HG03342 (cell line): ENCODE measurements around the gene CHRND.

Source experiments
- ATAC-seq: cut with Tn5 transposase; IDR thresholded peaks from one replicate; pipeline ENCODE4 v1.9.1; 2021; ENCODE audit warnings: mild to moderate bottlenecking, moderate library complexity; ENCODE audit not compliant: unreplicated experiment

Gene CHRND

DNA sequence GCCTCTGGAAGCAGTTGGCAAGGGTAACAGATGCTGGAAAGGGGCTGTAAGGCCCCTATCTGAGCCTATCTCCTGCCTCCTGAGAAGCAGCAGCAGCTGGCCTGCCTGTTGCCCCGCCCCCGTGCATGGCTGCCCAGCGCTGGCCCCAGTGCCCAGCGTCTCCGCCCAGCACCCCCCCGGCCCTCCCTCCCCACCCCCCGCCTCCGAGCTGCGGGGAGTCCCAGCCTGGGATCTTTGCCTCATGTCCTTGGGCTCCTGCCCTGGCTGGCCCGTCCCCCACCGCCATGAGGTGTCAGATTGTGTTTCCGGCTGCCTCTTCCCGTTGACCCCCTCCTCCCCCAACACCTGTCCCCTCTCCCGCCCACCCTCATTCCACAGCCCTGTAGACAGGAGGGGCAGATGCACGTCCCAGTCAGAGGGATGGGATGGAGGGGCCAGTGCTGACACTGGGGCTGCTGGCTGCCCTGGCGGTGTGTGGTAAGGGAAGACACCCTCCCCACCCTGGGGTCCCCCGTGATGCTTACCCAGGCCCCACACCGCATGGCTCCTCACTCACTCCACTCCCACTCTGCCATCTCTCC is at the start of gene CHRND:
CHRND (plus strand) TSS at position 370 of the 581 bp plus-strand sequence; CDS start at position 426, 56 bp downstream.
- ATAC-seq = no peak

- ATAC-seq = no peak
These were observed 49.2 kb upstream of the CHRND start for GRCh38 chr2:232476791-232477190.

GRCh38 chr2:232477751-232478510 is 48.0 kb upstream of the CHRND start:
- ATAC-seq = no peak

DNA sequence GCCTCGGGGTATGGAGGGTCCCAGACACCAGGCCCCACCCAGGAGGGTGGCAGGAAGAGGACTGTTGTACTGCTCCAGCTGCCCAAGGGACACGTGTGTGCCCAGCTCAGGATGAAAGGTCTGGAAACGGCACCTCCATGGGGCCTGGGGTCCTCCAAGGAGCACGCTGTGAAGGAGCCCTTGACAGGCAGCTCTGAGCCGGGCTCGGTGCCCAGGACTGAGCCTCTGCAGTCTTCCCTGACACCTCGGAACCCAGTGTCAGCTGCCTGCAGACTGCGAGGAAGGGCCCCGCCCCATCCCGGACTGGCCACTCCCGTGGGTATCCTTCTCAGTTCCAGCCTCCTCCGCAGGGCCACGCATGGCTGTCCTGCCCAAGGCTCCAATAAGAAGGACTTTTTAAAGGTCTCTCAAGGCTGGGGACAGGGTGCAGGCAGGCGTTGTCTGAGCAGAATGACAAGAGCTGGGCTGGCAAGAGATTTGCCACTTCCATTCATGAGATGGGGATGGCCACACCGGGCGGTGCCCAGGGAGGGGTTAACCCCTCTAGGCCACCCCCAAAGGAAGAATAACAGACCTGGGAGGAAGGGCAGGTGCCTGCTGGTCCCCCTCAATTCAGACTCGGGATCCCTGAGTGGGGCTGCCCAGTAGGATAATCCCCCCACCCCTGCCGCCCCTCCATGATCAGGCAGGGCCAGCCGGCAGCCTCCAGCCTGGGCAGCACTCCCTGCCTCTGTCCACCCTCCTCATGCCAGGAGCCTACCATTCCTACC is 47.2 kb upstream of the CHRND start:
- ATAC-seq = no peak

DNA sequence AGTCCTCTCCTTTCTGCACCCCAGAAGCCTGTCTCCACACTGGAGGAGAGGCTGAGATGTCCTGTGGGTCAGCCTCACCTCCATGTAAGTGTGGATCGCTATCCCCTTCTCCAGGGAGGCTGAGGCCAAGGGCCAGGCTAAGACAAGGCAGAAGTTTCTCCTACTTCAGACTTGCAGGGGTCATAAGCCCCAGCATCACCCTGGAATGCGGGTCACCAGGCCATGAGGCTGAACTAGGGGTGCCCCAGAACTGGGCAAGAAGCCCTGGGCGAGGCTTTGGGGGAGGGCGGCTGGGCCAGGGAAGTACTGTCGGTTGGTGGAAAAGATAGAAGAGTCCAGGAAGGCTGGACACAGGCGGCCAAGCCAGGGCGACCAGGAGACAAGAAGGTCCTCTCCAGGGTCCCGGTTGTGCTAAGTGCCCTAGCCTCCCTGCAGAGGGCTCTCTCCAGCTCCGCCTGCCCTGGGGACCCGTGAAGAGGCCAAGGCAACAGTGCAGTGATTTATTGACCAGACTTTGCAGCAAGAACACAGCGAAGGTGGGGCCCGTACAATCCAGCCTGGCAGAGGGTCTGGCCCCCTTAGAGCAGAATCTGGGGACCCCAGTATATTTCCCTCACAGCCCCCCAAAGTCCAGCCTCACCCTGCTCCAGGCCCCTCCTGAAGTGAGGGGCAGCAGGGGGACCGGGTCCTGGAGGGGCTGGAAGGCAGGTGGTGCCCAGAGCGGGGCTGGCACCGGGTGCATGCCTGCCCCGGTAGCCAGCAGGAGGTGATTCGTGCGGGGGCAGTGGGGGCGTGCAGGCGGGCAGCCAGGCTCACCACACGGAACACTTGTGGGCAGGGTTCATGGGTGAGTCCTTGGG is 46.4 kb upstream of the CHRND start:
- no peak for ATAC-seq

GRCh38 chr2:232480201-232481190 is 45.5 kb upstream of the CHRND start:
- ATAC-seq = no peak

GRCh38 chr2:232481322-232482140 is 44.4 kb upstream of the CHRND start:
- no peak for ATAC-seq

DNA sequence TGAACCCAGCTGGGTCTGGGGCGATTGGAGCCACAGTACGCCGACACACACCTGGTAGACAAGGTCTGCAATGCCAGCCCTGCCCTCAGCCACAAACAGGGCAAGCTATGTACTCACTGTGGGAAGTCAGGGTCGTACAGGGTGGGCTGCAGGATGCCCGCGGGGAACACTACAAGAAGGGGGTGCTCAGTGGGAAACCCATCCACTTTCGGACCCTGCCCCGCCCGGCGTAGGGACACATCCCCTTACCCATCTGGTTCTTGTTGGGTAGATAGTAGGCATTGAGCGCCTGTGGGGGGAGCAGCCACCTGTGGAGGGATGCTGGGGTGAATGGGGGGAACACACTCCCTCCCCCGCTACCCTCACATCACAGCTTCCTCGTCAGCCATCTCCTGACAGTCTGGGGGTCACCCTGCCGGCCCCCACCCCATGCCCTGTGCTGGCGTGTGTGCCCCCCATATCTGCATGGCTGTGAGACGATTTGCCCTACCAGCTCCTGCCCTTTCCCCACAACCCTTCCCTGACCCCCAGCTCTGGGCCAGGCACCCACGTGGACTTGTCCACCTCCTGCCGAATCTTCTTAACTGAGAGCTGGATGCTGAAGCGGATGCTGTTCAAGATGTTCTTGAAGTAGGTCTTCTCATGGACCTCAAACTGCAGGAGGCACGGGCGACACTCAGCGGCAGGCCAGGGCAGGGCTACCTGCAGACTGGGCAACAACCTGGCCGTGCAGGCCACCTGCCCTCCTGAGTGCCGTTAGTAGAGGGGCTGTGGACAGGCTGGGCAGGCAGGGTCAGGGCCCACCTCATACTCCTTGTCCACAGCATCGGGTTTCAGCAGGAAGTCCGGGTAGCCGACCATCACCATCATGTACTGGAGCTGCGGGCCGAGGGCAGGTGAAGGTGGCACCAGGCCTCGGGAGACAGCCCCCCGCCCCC is 43.4 kb upstream of the CHRND start:
- ATAC-seq = no peak

GRCh38 chr2:232483311-232483922 is 42.5 kb upstream of the CHRND start:
- no peak for ATAC-seq

DNA sequence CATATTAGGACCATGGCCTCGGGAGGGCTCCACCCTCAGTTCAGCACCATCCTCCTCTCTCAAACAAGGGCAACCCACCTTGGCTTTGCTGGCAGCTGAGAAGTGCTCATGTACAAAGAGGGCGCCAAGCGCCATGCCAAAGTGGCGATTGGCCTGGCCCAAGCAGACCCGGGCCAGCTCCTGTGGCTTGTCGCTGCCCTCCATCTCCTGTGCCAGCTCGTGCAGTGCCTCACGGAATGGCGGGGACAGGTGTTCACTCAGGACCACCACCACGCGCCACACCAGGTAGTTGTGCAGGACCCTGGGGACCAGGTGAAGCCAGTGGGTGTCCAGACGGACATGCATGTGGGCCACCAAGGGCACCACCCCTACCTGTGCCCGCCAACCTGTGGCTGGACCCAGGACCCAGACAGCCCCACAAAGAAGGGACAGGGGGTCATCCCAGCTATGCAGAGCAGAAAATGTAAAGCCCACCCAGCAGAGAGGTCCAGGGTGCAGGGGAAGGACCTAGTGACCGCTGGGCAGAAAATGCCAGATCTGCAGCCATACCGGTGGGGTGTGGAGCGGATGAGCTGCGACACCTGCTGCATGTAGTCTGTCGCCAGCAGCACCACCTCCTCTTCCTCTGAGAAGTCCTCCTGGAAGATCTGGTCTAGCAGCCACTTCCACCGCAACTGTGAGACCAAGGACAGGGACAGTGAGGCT is 41.9 kb upstream of the CHRND start:
- no peak for ATAC-seq

- ATAC-seq = no peak
These were observed 41.2 kb upstream of the CHRND start for GRCh38 chr2:232484628-232485347.

DNA sequence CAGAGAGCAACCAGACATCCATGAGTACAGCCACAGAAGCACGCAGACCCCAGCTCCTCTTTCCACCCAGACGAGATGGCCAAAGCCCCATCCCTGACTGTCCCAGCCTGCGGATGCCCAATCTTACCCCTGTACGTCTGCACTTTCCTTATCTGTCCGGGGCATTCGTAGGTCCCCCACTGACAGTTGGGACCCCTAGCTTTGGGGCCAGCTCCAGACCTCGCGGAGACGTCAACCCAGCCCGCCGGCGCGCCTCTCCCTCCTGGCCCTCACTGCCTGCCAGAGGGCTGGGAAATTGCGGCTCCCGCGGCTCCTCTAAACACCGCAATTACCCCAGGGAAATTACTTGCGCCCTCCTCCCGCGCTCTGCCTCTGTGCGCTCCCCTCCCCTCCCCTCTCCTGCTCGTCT is 40.6 kb upstream of the CHRND start:
- ATAC-seq = no peak

- ATAC-seq = no peak
These were observed 40.0 kb upstream of the CHRND start for GRCh38 chr2:232485757-232486557.

GRCh38 chr2:232486558-232487384 is 39.2 kb upstream of the CHRND start:
- ATAC-seq = no peak
